ENCODE data around the gene GLIPR1L1. TPM values are rescaled to one million over a fixed set of nuclear protein-coding genes. Genes with fewer than 3 reads are reported as not detected.

The GLIPR1L1 gene
- total RNA-seq = not detected
- long read RNA-seq = 0 reads

- peak; percentile 79 for DNase-seq
- intact Hi-C loops (cut with micrococcal nuclease) = loop anchor here (10.0 kb wide), 2 partner anchors 60 to 170 kb away; partner anchors contain the start of gene GLIPR1L2
- ATAC-seq = peak; percentile 85
Observed at GRCh38 chr12:75334384-75335030, at the start of gene GLIPR1L1. GLIPR1L1 (plus strand) TSS chr12:75334670; CDS start chr12:75334729, 59 bp downstream.

DNA sequence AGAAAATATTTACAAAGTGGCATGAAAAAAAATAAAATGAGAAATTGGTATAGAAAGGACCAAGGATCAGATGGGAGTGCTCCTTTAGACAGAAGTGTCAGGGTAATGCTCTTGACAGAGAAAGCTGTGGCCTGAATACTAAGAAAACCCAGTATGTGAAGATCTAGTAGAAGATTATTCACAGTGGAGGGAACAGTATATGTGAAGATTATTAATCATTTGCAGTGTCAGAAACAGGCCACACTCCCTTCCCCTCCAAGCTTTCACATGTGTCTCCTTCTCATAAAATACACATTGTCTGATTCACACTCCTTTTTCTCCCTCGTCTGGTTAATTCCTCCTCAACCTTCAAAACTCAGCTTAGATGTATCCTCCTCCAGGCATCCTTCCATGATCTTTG, 45.6 kb upstream of the GLIPR1L1 start:
- ATAC-seq (no peak), DNase-seq (no peak)
- intact Hi-C loops (cut with micrococcal nuclease) = no loop called here

GRCh38 chr12:75289753-75290152, 44.7 kb upstream of the GLIPR1L1 start:
- ATAC-seq (no peak), DNase-seq (no peak)
- intact Hi-C loops (cut with micrococcal nuclease) = no loop called here

- intact Hi-C loops (cut with micrococcal nuclease) = no loop called here
- DNase-seq (no peak), ATAC-seq (no peak)
Observed at GRCh38 chr12:75291014-75291413, 43.5 kb upstream of the GLIPR1L1 start.

DNA sequence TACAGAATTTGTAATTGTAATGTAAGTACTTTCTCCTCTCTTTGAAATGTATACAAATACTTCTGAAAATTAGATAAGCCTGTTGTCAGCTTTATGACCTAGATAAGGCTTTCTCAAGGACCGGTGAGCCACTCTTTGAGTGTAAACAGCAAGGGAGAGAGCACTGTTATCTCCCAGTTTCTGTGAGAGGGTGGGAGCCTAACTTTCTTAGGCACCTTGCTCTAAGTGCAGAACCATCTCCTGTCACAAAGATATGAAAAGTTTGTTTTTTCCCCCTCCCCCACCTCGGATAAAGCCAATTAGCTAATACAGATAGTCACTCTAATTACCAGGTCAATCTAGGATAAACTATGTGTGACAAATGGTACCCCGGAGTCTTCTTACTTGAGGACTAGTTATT, 40.1 kb upstream of the GLIPR1L1 start:
- intact Hi-C loops (cut with micrococcal nuclease) = no loop called here
- ATAC-seq = no peak

DNA sequence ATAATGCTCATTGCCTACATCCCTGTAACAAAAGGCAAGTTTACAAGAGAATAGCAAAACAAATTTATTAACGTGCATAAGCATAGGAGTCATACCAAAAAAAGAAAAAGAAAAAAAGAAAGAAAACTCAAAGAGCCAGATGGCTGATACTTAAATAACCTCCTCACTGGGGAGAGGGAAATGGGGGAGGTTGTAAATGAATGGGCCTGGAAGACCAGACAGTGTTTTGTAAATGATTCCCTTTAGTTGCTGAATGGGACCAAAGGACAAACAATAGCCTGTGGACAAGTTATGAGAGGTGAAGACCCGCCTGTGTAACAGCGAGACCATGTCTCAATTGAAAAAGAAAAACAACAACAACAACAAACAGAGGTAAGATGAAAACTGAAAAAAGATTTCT, 39.7 kb upstream of the GLIPR1L1 start:
- ATAC-seq (no peak), DNase-seq (no peak)
- intact Hi-C loops (cut with micrococcal nuclease) = no loop called here

More for the DNA sequence above, 40.1 kb upstream of the GLIPR1L1 start:
- DNase-seq = no peak

- DNase-seq = no peak
- no peak for ATAC-seq
- intact Hi-C loops (cut with micrococcal nuclease) = no loop called here
Observed at GRCh38 chr12:75302225-75302624, 32.2 kb upstream of the GLIPR1L1 start.

DNA sequence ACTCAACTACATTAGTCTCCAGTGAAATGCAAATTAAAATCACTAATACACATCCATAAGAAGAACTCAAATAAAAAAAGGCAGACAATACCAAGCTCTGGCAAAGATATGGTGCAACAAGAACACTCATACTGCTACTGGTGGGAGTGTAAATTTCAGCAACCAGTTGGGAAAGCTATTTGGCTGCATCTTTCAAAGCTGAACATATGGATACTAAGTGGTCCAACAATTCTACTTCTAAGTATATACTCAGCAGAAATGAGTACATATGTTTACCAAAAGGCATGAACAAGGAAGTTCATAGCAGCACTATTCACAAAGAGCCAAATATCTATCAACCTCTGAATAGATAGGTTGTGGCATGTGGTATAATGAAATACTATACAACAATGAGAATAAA, 31.7 kb upstream of the GLIPR1L1 start:
- no peak for ATAC-seq
- DNase-seq = no peak
- intact Hi-C loops (cut with micrococcal nuclease) = no loop called here

DNA sequence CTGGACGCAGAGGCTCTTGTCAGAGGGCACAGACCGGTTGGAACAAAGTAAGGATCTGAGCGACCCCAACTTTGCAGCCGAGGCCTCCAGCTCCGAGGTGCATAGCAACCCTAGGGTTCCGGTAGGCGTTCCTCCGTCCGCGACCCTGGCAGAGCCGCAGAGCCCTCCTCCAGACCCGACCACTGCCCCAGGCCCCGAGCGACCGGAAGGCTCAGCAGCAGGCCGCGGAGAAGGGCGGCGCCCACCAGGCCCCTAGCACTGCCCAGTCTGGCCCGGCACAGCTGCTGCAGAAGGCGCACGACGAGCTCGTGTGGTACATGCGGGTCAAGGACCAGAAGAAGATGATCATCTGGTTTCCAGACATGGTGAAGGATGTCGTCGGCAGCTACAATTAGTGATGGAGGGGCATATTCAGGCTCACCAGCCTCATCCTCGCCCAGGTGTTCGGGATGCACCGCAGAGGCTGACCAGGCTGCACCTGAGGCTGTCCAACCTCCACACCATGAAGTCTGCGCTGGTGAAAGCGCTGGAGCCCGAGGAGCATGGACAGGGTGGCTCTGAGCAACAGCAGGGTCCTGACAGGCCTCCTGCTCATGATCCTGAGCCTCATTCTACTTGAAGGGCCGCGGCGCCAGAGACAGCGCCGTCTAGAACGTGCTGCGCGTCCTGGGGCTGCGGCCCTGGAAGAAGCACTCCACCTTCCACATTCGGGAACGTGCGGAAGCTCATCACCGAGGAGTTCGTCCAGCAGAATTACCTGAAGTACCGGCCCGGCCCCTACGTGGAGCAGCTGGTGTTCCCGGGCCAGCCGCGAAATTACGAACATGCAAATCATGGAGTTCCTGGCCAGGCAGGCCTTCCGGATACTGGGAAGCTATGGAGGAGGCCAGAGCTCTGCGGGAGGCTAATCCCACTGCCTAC, 28.8 kb upstream of the GLIPR1L1 start:
- DNase-seq (no peak), ATAC-seq (no peak)
- intact Hi-C loops (cut with micrococcal nuclease) = no loop called here

DNA sequence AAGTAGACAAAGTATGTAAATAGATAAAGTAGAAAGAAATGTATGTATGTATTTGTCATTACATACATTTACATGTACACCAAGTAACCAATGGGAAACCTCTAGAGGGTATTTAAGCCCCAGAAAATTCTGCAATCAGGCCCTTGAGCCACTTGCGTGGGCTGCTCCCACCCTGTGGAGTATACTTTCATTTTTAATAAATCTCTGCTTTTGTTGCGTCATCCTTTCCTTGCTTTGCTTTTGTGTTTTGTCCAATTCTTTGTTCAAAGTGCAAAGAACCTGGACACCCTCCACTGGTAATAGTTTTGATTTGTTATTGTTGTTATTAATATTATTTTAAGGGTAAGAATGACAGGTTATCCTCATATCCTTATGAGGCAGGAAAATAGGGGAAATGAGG, 26.2 kb upstream of the GLIPR1L1 start:
- DNase-seq (no peak), ATAC-seq (no peak)
- intact Hi-C loops (cut with micrococcal nuclease) = no loop called here

GRCh38 chr12:75311369-75311768, 23.1 kb upstream of the GLIPR1L1 start:
- intact Hi-C loops (cut with micrococcal nuclease) = no loop called here
- ATAC-seq (no peak), DNase-seq (no peak)

GRCh38 chr12:75315518-75315917, 19.0 kb upstream of the GLIPR1L1 start:
- ATAC-seq (no peak), DNase-seq (no peak)
- intact Hi-C loops (cut with micrococcal nuclease) = no loop called here

DNA sequence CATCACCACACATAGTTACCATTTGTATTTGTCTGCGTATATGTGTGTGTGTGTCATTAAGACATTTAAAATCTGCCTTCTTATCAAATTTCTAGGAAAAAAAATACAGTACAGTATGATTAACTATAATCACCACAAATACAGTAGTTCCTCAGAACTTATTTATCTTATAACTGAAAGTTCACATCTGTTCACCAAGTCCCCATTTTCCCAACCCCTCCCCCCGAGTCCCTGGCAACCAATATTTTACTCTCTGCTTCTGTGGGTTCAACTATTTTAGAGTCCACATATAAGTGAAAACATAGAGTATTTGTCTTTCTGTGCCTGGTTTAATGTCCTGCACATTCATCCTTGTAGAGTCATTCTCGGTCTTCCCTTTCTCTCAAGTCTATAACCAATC, 16.7 kb upstream of the GLIPR1L1 start:
- no peak for DNase-seq
- no peak for ATAC-seq
- intact Hi-C loops (cut with micrococcal nuclease) = no loop called here

DNA sequence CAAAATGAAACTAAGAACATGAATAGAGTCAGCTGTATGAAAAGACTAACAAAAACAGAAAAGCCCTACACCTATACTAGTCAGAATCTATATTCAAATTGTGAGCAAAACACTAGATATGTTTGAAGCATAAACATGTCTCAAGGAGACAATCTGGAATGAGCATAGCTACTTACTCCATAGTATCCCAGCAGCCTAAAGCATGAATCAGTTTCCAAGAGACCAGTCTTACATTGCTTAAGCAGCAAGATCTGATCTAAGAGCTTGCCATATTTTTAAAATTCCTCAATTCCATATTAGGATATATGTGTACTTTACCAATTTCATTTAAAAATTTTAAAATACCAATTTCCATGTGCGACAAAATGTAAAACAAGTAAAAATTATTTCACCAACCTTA, 12.0 kb upstream of the GLIPR1L1 start:
- ATAC-seq (no peak), DNase-seq (no peak)
- intact Hi-C loops (cut with micrococcal nuclease) = no loop called here

DNA sequence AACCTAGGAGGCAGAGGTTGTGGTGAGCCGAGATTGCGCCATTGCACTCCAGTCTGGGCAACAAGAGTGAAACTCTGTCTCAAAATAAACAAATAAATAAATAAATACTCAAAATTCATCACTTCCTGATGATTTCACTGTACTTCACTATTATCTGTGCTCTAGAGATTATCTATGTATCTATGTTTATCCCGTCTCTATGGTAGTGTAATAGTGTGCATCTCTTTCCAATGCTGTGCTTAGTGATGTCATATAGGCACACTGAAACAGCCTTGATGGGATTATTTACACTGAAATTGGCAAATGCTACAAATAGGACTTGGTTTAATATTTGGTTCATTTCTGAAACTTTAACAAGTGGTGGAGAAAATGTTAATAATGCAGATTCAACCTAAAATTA, 10.8 kb upstream of the GLIPR1L1 start:
- intact Hi-C loops (cut with micrococcal nuclease) = no loop called here
- DNase-seq (no peak), ATAC-seq (no peak)

GRCh38 chr12:75327642-75328041, 6.8 kb upstream of the GLIPR1L1 start:
- ATAC-seq (no peak), DNase-seq (no peak)
- intact Hi-C loops (cut with micrococcal nuclease) = no loop called here

DNA sequence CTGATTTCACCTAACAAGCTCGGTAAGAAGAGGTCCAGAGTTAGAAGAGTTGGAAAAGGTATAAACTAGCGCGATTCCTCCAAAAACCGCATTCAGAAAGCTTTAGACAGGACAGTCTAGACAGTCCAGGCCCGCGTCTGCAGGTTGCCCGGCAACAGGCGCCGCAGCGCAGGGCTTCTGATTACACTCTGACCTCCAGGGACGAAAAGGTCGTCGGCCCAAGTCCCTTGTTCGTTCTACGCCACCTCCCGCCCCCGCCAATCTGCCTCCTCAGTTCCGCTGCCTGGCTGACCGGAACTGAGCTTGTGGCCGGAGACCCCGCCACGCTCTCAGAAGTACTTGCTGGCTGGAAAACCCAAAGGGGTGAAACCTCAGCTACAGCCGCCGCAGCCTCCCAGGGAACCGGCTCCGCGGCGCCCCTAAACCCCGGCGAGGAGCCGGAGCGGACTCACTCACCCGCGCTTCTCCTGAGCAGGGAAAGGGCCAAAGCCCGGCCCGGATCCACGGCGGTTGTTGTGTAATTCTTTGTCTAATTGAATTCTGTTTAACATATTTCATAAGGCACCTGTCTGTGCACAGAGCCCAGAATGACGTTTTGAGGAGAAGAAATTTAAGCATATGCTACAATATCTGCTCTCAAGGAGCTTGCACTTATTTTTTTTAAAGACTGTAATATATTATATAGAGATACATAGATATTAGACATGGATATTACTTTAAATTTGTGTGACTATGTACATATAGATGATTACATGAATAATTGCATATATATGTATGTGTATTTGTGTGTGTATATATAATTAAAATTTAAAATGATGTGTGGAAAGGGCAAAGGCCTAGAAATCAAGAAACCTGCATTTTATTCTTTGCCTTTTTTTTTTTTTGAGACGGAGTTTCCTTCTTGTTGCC, 4.3 kb upstream of the GLIPR1L1 start, which contains the start of gene CAPS2:
TSS of gene CAPS2 (minus strand) at position 407 of the 909 bp plus-strand sequence. CDS start 3,826 bp downstream, outside the sequence.
- peak; percentile 96 for ATAC-seq
- peak; percentile 91 for DNase-seq

DNA sequence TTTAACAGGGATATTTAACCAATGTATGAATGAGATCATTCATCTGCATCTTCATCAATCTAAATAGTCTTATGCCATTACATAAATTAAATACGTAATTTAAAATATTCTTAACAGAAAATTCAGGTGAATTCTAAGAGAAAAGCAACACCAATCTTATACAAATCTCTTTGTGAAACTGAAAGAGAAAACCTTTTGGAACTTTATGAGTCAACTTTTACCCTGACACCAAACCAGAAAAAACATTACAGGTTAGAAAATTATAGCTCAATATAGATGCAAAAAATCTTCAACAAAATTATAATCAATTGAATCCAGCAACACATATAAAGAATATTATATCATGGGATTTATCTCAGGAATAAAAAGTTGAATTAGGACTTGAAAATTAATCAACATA, 3.4 kb downstream of the GLIPR1L1 start:
- intact Hi-C loops (cut with micrococcal nuclease) = loop anchor here (10.0 kb wide), 2 partner anchors 57 to 167 kb away; partner anchors contain the start of gene GLIPR1L2
- ATAC-seq = no peak
- DNase-seq = no peak

More for the DNA sequence above, 4.3 kb upstream of the GLIPR1L1 start, which contains the start of gene CAPS2:
- intact Hi-C loops (cut with micrococcal nuclease) = loop anchor here (10.0 kb wide), 2 partner anchors 65 to 175 kb away; partner anchors contain the start of gene GLIPR1L2

GRCh38 chr12:75341873-75342272, 7.4 kb downstream of the GLIPR1L1 start:
- intact Hi-C loops (cut with micrococcal nuclease) = no loop called here
- ATAC-seq (no peak), DNase-seq (no peak)

Data from left ventricle myocardium superior (tissue), 1 donor.